SK-N-SH treated with all-trans-retinoic acid at 6 μM for 48 hours (cell line): ENCODE data around the gene SLC17A3.

Source experiments
- ARNTL ChIP-seq: fragments of 450-650 bp; formaldehyde crosslinking; IDR thresholded peaks from 2 replicates; pipeline ENCODE4 v1.5.0; 2020; ENCODE audit warnings: low read depth, mild to moderate bottlenecking, moderate library complexity, borderline replicate concordance
- CREB5 ChIP-seq: fragments of 250-450 bp; sonication (Bioruptor Pico); IDR thresholded peaks from 2 replicates; pipeline ENCODE4 v1.5.1; 2020; ENCODE audit warnings: low read depth, mild to moderate bottlenecking, moderate library complexity
- CSDC2 ChIP-seq: fragments of 250-450 bp; sonication (Bioruptor Pico); IDR thresholded peaks from 2 replicates; pipeline ENCODE4 v1.5.0; 2020; ENCODE audit warnings: mild to moderate bottlenecking, moderate library complexity
- ESRRG ChIP-seq: fragments of 250-450 bp; sonication (Bioruptor Pico); IDR thresholded peaks from 2 replicates; pipeline ENCODE4 v1.6.1; 2021; ENCODE audit warnings: mild to moderate bottlenecking
- ISL1 ChIP-seq: fragments of 250-450 bp; sonication (Bioruptor Pico); IDR thresholded peaks from 2 replicates; pipeline ENCODE4 v2.1.2; 2022; ENCODE audit warnings: mild to moderate bottlenecking, moderate library complexity
- PATZ1 ChIP-seq: fragments of 250-450 bp; sonication (Bioruptor Pico); IDR thresholded peaks from 2 replicates; pipeline ENCODE4 v1.8.0; 2020; ENCODE audit warnings: mild to moderate bottlenecking, moderate library complexity, borderline replicate concordance
- POU6F1 ChIP-seq: fragments of 250-450 bp; sonication (Bioruptor Pico); IDR thresholded peaks from 2 replicates; pipeline ENCODE4 v1.8.0; 2021; ENCODE audit warnings: low read depth, mild to moderate bottlenecking, moderate library complexity, borderline replicate concordance
- PPARA ChIP-seq: fragments of 250-450 bp; sonication (Bioruptor Pico); IDR thresholded peaks from 2 replicates; pipeline ENCODE4 v1.5.0; 2020; ENCODE audit warnings: mild to moderate bottlenecking, borderline replicate concordance
- RARB ChIP-seq: fragments of 250-450 bp; sonication (Bioruptor Pico); IDR thresholded peaks from 2 replicates; pipeline ENCODE4 v1.8.0; 2021; ENCODE audit warnings: mild to moderate bottlenecking, moderate library complexity
- TCF4 ChIP-seq: fragments of 250-450 bp; sonication (Bioruptor Pico); IDR thresholded peaks from 2 replicates; pipeline ENCODE4 v1.8.0; 2021; ENCODE audit warnings: mild to moderate bottlenecking, moderate library complexity, borderline replicate concordance
- ZC3H10 ChIP-seq: fragments of 250-450 bp; sonication (Bioruptor Pico); IDR thresholded peaks from 2 replicates; pipeline ENCODE4 v1.5.1; 2021; ENCODE audit warnings: mild to moderate bottlenecking, moderate library complexity
- ZFP3 ChIP-seq: fragments of 250-450 bp; sonication (Bioruptor Pico); IDR thresholded peaks from 2 replicates; pipeline ENCODE4 v1.5.0; 2020; ENCODE audit warnings: mild to moderate bottlenecking, moderate library complexity
- TF ChIP-seq, protein P1 (sequence below): fragments of 250-450 bp; sonication (Bioruptor Pico); IDR thresholded peaks from 2 replicates; pipeline ENCODE4 v1.5.0; 2020; ENCODE audit warnings: mild to moderate bottlenecking, moderate library complexity
- TF ChIP-seq, protein P2 (sequence below): fragments of 250-450 bp; sonication (Bioruptor Pico); IDR thresholded peaks from 2 replicates; pipeline ENCODE4 v1.5.1; 2021; ENCODE audit warnings: mild to moderate bottlenecking, moderate library complexity

- TF ChIP-seq ISL1 (CRISPR knock-in tag) (no peak), ESRRG (CRISPR knock-in tag) (no peak), ARNTL (no peak), PPARA (CRISPR knock-in tag) (no peak), CREB5 (CRISPR knock-in tag) (no peak), TCF4 (CRISPR knock-in tag) (no peak), POU6F1 (CRISPR knock-in tag) (no peak), RARB (no peak), ZC3H10 (CRISPR knock-in tag) (no peak), ZFP3 (no peak), CSDC2 (CRISPR knock-in tag) (no peak), PATZ1 (CRISPR knock-in tag) (no peak)
- TF ChIP-seq, protein P1, sequence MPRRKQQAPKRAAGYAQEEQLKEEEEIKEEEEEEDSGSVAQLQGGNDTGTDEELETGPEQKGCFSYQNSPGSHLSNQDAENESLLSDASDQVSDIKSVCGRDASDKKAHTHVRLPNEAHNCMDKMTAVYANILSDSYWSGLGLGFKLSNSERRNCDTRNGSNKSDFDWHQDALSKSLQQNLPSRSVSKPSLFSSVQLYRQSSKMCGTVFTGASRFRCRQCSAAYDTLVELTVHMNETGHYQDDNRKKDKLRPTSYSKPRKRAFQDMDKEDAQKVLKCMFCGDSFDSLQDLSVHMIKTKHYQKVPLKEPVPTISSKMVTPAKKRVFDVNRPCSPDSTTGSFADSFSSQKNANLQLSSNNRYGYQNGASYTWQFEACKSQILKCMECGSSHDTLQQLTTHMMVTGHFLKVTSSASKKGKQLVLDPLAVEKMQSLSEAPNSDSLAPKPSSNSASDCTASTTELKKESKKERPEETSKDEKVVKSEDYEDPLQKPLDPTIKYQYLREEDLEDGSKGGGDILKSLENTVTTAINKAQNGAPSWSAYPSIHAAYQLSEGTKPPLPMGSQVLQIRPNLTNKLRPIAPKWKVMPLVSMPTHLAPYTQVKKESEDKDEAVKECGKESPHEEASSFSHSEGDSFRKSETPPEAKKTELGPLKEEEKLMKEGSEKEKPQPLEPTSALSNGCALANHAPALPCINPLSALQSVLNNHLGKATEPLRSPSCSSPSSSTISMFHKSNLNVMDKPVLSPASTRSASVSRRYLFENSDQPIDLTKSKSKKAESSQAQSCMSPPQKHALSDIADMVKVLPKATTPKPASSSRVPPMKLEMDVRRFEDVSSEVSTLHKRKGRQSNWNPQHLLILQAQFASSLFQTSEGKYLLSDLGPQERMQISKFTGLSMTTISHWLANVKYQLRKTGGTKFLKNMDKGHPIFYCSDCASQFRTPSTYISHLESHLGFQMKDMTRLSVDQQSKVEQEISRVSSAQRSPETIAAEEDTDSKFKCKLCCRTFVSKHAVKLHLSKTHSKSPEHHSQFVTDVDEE: no peak
- TF ChIP-seq, protein P2, sequence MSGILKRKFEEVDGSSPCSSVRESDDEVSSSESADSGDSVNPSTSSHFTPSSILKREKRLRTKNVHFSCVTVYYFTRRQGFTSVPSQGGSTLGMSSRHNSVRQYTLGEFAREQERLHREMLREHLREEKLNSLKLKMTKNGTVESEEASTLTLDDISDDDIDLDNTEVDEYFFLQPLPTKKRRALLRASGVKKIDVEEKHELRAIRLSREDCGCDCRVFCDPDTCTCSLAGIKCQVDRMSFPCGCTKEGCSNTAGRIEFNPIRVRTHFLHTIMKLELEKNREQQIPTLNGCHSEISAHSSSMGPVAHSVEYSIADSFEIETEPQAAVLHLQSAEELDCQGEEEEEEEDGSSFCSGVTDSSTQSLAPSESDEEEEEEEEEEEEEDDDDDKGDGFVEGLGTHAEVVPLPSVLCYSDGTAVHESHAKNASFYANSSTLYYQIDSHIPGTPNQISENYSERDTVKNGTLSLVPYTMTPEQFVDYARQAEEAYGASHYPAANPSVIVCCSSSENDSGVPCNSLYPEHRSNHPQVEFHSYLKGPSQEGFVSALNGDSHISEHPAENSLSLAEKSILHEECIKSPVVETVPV (CRISPR knock-in tag): no peak
Observed at GRCh38 chr6:25833136-25833535, 40.9 kb downstream of the SLC17A3 start.
